Muscle layer of colon (tissue), 2 donors: ENCODE measurements around the gene KCNQ1.

ENCODE experiments used
- H3K27ac ChIP-seq: one replicate; pipeline ENCODE4 v1.7.0; 2013; ENCODE audit warnings: low read depth, mild to moderate bottlenecking, low read length, moderate library complexity
- H3K27me3 ChIP-seq, 2 donors: one replicate each; pipeline ENCODE4 v1.7.0; 2013; ENCODE audit warnings: low read length in 2 of 2, mild to moderate bottlenecking in 2 of 2; ENCODE audit not compliant: insufficient read depth in 2 of 2, control insufficient read depth in 1 of 2
- H3K36me3 ChIP-seq: one replicate; pipeline ENCODE4 v1.7.0; 2013; ENCODE audit warnings: mild to moderate bottlenecking, low read length; ENCODE audit not compliant: insufficient read depth
- H3K4me1 ChIP-seq: one replicate; pipeline ENCODE4 v1.7.0; 2013; ENCODE audit warnings: mild to moderate bottlenecking, low read length; ENCODE audit not compliant: insufficient read depth
- H3K4me3 ChIP-seq, 2 donors: one replicate each; pipeline ENCODE4 v1.7.0; 2013; ENCODE audit warnings: low read length in 2 of 2, low read depth in 1 of 2, mild to moderate bottlenecking in 1 of 2, moderate library complexity in 1 of 2
- H3K9ac ChIP-seq: one replicate; pipeline ENCODE4 v1.7.0; 2013; ENCODE audit warnings: low read length
- H3K9me3 ChIP-seq: one replicate; pipeline ENCODE4 v1.7.0; 2013; ENCODE audit warnings: mild to moderate bottlenecking, low read length
- donor health status: abdominal sarcoma.
- donor health status: Adenocarcinoma of cecum.

The KCNQ1 gene

DNA sequence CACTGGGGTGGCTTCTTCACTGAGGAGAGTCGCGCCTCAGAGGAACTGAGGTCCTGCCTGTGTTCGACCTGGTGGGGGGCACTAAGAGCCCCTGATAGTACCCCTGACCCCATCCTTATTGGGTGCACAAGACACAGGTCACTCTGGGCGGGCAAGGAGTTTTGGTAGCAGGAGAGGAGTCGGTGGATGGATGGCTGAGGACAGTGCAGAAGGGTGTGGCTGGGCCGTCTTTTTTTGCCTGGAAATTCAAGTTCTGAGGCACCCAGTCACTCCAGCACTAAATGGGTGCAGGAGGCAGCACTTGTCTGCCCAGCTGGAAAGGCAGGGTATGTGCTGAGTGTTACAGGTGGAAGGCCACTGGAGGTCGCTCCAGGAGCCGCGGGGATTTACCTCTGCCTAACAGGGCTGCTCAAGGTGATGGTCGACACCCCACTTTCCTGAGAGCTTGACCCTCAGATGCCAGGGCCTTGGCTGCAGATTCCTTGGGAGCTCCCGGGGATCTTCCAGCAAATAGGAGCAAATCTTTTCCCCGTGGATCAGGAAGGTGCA, 43.3 kb upstream of the KCNQ1 start:
- Histone ChIP-seq H3K36me3 (peaks cover 31% of the 10 kb centered on the region), H3K9ac (peak overlapping the region; percentile 98)

DNA sequence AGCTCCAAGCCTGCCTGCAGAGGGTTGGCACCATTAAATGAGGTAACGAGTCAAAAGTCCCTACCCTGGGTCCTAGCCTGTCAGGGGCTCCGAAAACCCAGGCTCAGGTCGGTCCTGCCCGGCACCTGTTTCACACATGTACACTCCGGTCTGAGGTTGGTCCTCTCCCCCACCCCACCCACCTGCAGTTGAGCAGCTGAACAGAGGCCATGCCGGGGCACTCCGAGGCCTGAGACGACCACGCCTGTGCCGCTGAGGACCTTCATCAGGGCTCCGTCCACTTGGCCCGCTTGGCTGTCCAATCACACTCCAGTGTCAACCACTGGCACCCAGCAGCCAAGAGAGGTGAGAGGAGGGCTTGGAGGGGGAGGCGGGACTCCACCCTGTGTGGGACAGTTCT, 42.7 kb upstream of the KCNQ1 start:
- H3K9me3 ChIP-seq = no peaks in the 10 kb centered on the region
- no peaks in the 10 kb centered on the region for H3K27me3 ChIP-seq
- peaks cover 25% of the 10 kb centered on the region for H3K36me3 ChIP-seq
- peaks cover 25% of the 10 kb centered on the region for H3K4me1 ChIP-seq
- H3K9ac ChIP-seq = no peak overlapping the region
- H3K4me3 ChIP-seq = no peak overlapping the region
- H3K27ac ChIP-seq = no peak overlapping the region

More for the DNA sequence above, 43.3 kb upstream of the KCNQ1 start:
- Histone ChIP-seq H3K4me1 (peaks cover 25% of the 10 kb centered on the region), H3K27ac (peak overlapping the region; percentile 84), H3K4me3 (peak overlapping the region; percentile 75 to 100), H3K9me3 (no peaks in the 10 kb centered on the region), H3K27me3 (no peaks in the 10 kb centered on the region)

DNA sequence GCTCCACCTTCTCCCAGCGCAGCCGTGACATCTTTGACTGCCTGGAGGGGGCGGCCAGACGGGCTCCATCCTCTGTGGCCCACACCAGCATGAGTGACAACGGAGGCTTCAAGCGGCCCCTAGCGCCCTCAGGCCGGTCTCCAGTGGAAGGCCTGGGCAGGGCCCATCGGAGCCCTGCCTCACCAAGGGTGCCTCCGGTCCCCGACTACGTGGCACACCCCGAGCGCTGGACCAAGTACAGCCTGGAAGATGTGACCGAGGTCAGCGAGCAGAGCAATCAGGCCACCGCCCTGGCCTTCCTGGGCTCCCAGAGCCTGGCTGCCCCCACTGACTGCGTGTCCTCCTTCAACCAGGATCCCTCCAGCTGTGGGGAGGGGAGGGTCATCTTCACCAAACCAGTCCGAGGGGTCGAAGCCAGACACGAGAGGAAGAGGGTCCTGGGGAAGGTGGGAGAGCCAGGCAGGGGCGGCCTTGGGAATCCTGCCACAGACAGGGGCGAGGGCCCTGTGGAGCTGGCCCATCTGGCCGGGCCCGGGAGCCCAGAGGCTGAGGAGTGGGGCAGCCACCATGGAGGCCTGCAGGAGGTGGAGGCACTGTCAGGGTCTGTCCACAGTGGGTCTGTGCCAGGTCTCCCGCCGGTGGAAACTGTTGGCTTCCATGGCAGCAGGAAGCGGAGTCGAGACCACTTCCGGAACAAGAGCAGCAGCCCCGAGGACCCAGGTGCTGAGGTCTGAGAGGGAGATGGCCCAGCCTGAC, 41.7 kb upstream of the KCNQ1 start:
- Histone ChIP-seq H3K4me3 (no peak overlapping the region), H3K9ac (no peak overlapping the region), H3K27me3 (no peaks in the 10 kb centered on the region), H3K27ac (no peak overlapping the region), H3K36me3 (peaks cover 23% of the 10 kb centered on the region), H3K4me1 (peaks cover 25% of the 10 kb centered on the region), H3K9me3 (no peaks in the 10 kb centered on the region)

DNA sequence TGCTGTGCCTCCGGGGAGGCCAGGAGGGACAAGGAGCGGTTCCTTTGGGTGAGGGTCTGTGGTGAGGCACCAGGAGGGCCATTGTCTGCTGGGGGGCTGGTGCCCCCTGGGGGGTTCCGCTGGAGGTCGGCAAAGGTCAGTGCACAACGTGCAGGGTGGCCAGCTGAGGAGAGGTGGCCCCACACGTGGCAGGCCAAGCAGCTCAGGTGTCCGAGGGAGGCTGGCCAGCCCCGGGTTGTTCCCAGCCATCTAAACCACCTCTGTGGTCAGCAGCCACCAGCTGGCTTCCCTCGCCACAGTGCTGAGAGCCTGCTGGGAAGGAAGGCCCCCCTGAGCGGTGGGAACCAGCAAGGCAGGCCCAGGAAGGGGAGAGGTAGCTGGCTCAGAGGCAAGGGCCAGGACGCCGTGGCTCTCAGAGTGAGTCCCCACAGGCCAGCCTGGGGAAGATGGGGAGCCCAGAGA, 40.0 kb upstream of the KCNQ1 start:
- Histone ChIP-seq H3K27ac (no peak overlapping the region), H3K4me3 (no peak overlapping the region), H3K4me1 (peaks cover 14% of the 10 kb centered on the region), H3K36me3 (peaks cover 17% of the 10 kb centered on the region), H3K27me3 (no peaks in the 10 kb centered on the region), H3K9me3 (no peaks in the 10 kb centered on the region), H3K9ac (no peak overlapping the region)

DNA sequence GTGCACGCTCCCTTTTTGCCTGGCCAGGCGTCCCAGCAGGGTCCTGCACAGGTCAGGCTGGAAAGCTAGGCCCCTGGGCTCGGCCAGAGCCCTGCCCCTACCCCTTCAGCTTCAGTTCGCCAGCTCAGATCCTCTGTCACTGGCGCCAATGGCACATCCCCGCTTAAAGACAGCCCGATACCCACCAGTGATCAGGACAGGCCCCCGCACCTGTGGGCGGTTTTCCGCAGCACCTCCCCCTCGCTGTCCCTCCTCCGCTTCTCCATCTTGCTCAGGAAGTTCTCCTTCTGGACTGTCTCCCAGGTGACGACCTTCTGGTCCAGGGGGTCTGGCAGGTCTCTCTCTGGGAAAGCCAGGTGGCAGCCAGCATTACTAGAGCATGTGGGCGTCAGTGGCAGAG, 38.4 kb upstream of the KCNQ1 start:
- Histone ChIP-seq H3K9me3 (no peaks in the 10 kb centered on the region), H3K9ac (no peak overlapping the region), H3K4me3 (no peak overlapping the region), H3K27ac (no peak overlapping the region), H3K4me1 (peaks cover 10% of the 10 kb centered on the region), H3K36me3 (peaks cover 17% of the 10 kb centered on the region), H3K27me3 (no peaks in the 10 kb centered on the region)

DNA sequence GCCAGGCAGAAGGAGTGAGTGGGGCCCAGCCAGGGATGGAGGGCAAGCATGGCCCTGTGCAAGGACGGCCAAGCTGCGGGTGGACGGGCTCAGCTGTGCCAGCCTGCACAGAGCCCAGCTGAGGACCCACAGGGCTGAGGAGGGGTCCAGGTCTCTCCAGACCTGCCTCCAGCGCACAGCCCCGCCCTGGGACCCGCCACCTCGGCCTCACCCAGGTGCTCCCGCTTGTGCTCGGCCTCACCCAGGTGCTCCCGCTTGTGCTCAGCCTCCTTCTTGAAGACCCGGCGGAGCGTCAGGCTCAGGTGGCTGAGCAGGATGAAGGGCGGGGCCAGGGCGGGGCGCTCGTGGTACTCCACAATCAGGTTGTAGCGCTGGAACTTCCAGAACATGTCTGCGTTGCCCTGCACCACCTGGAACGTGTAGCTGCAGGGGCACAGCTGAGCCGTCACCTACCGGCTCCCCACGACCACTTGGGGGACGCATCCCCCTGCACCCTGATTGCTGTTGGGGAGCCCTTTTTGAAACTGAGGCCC, 37.9 kb upstream of the KCNQ1 start:
- Histone ChIP-seq H3K9ac (no peak overlapping the region), H3K9me3 (no peaks in the 10 kb centered on the region), H3K4me3 (no peak overlapping the region), H3K36me3 (peaks cover 17% of the 10 kb centered on the region), H3K4me1 (peaks cover 5% of the 10 kb centered on the region), H3K27ac (no peak overlapping the region), H3K27me3 (no peaks in the 10 kb centered on the region)

- H3K27ac ChIP-seq = no peak overlapping the region
Observed at GRCh38 chr11:2408671-2409070, 36.1 kb upstream of the KCNQ1 start.

DNA sequence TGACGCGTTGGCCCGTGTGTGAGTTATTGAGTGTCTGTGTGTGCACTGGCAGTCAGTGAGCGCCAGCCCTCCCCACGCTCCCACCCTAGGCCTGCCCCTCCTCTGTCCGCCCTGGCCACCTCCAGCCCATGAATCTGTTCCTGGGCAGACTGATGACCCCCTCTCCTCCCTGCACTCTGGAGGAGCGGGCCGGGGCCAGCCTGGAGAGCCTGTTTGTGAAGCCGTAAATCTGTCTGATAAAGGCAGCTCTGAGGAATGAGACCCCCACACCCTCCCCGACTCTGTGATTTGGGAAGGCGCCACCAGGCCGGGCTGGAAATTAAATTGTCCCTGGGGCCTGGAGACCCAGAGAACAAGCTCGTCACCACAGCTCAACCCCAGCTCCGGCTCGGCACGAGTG, 35.7 kb upstream of the KCNQ1 start:
- no peak overlapping the region for H3K4me3 ChIP-seq
- no peaks in the 10 kb centered on the region for H3K36me3 ChIP-seq
- H3K9ac ChIP-seq = no peak overlapping the region
- H3K27me3 ChIP-seq = no peaks in the 10 kb centered on the region
- H3K4me1 ChIP-seq = no peaks in the 10 kb centered on the region
- no peak overlapping the region for H3K27ac ChIP-seq
- H3K9me3 ChIP-seq = no peaks in the 10 kb centered on the region

More at GRCh38 chr11:2408671-2409070, 36.1 kb upstream of the KCNQ1 start:
- Histone ChIP-seq H3K36me3 (peaks cover under 1% of the 10 kb centered on the region), H3K27me3 (no peaks in the 10 kb centered on the region), H3K4me3 (no peak overlapping the region), H3K4me1 (no peaks in the 10 kb centered on the region), H3K9me3 (no peaks in the 10 kb centered on the region), H3K9ac (no peak overlapping the region)

GRCh38 chr11:2409611-2410468, 35.0 kb upstream of the KCNQ1 start:
- H3K4me3 ChIP-seq = no peak overlapping the region
- no peaks in the 10 kb centered on the region for H3K4me1 ChIP-seq
- no peaks in the 10 kb centered on the region for H3K36me3 ChIP-seq
- no peaks in the 10 kb centered on the region for H3K9me3 ChIP-seq
- no peaks in the 10 kb centered on the region for H3K27me3 ChIP-seq
- no peak overlapping the region for H3K9ac ChIP-seq
- no peak overlapping the region for H3K27ac ChIP-seq

- Histone ChIP-seq H3K27ac (no peak overlapping the region), H3K4me3 (no peak overlapping the region), H3K9me3 (no peaks in the 10 kb centered on the region), H3K27me3 (no peaks in the 10 kb centered on the region), H3K4me1 (no peaks in the 10 kb centered on the region), H3K9ac (no peak overlapping the region), H3K36me3 (no peaks in the 10 kb centered on the region)
Observed at GRCh38 chr11:2410616-2411015, 34.2 kb upstream of the KCNQ1 start.
